ENCODE data around the gene GRM5. TPM values are rescaled to one million over a fixed set of nuclear protein-coding genes. Genes with fewer than 3 reads are reported as not detected.

The GRM5 gene
- total RNA-seq, 1 donor from 2014 or later, result 0.26 TPM

GRCh38 chr11:88508418-88508758 lies 557.4 kb downstream of the GRM5 start:
- Mint-ChIP-seq H3K4me1 (ENCODE audit: low read depth) (peaks cover 1% of the 10 kb centered on the region), H3K36me3 (ENCODE audit: insufficient read depth) (no peaks in the 10 kb centered on the region), H3K27me3 (peaks cover 68% of the 10 kb centered on the region), H3K9me3 (ENCODE audit: low read depth) (no peaks in the 10 kb centered on the region), H3K4me3 (ENCODE audit: low read depth) (peak overlapping the region; percentile 70), H3K27ac (peak overlapping the region; percentile 73)
- no peak for TF ChIP-seq CTCF (IDR thresholded peaks at IDR 0.05; ENCODE audit: unreplicated experiment)
- no peak for DNase-seq (ENCODE audit: low spot score, unreplicated experiment)

- no peaks in the 10 kb centered on the region for H3K36me3 Mint-ChIP-seq (ENCODE audit: insufficient read depth)
- H3K27me3 Mint-ChIP-seq, result peaks cover 66% of the 10 kb centered on the region
- H3K27ac Mint-ChIP-seq, result no peak overlapping the region
- no peak for TF ChIP-seq CTCF (IDR thresholded peaks at IDR 0.05; ENCODE audit: unreplicated experiment)
- peak overlapping the region; percentile 70 for H3K4me3 Mint-ChIP-seq (ENCODE audit: low read depth)
- no peak for DNase-seq (ENCODE audit: low spot score, unreplicated experiment)
- peaks cover 1% of the 10 kb centered on the region for H3K4me1 Mint-ChIP-seq (ENCODE audit: low read depth)
- H3K9me3 Mint-ChIP-seq (ENCODE audit: low read depth), result no peaks in the 10 kb centered on the region
These were observed 557.9 kb downstream of the GRM5 start for GRCh38 chr11:88507771-88508417.

- Mint-ChIP-seq H3K4me3 (ENCODE audit: low read depth) (no peak overlapping the region), H3K27ac (no peak overlapping the region), H3K9me3 (ENCODE audit: low read depth) (no peaks in the 10 kb centered on the region), H3K27me3 (peaks cover 15% of the 10 kb centered on the region), H3K36me3 (ENCODE audit: insufficient read depth) (no peaks in the 10 kb centered on the region), H3K4me1 (ENCODE audit: low read depth) (no peaks in the 10 kb centered on the region)
- DNase-seq (ENCODE audit: low spot score, unreplicated experiment), result no peak
- no peak for TF ChIP-seq CTCF (IDR thresholded peaks at IDR 0.05; ENCODE audit: unreplicated experiment)
These were observed 564.2 kb downstream of the GRM5 start for GRCh38 chr11:88501541-88501940.

- H3K4me1 Mint-ChIP-seq (ENCODE audit: low read depth), result peaks cover 4% of the 10 kb centered on the region
- DNase-seq (ENCODE audit: low spot score, unreplicated experiment), result no peak
- TF ChIP-seq CTCF (IDR thresholded peaks at IDR 0.05; ENCODE audit: unreplicated experiment), result no peak
- H3K36me3 Mint-ChIP-seq (ENCODE audit: insufficient read depth), result no peaks in the 10 kb centered on the region
- H3K27ac Mint-ChIP-seq, result no peak overlapping the region
- no peak overlapping the region for H3K4me3 Mint-ChIP-seq (ENCODE audit: low read depth)
- peaks cover 6% of the 10 kb centered on the region for H3K9me3 Mint-ChIP-seq (ENCODE audit: low read depth)
- H3K27me3 Mint-ChIP-seq, result no peaks in the 10 kb centered on the region
These were observed 569.9 kb downstream of the GRM5 start for GRCh38 chr11:88495836-88496235.

GRCh38 chr11:88494848-88495247 lies 570.9 kb downstream of the GRM5 start:
- no peaks in the 10 kb centered on the region for H3K36me3 Mint-ChIP-seq (ENCODE audit: insufficient read depth)
- peaks cover 7% of the 10 kb centered on the region for H3K9me3 Mint-ChIP-seq (ENCODE audit: low read depth)
- no peak overlapping the region for H3K27ac Mint-ChIP-seq
- no peak for DNase-seq (ENCODE audit: low spot score, unreplicated experiment)
- no peaks in the 10 kb centered on the region for H3K27me3 Mint-ChIP-seq
- no peak for TF ChIP-seq CTCF (IDR thresholded peaks at IDR 0.05; ENCODE audit: unreplicated experiment)
- peaks cover 4% of the 10 kb centered on the region for H3K4me1 Mint-ChIP-seq (ENCODE audit: low read depth)
- H3K4me3 Mint-ChIP-seq (ENCODE audit: low read depth), result no peak overlapping the region

All from progenitor cell of endocrine pancreas (in vitro differentiated cells).